ENCODE results near the gene CPNE4.

Gene CPNE4

GRCh38 chr3:132037581-132037980 is 2.8 kb upstream of the CPNE4 start:
- no peak overlapping the region for H3K27ac ChIP-seq
- CTCF ChIA-PET, result interaction anchor here (0.6 to 2.5 kb wide), 8 partner anchors 8 to 987 kb away, joined by 3 to 21 read pairs (median 5); no protein-coding TSS in a partner anchor
- no peak for TF ChIP-seq CTCF (conservative IDR thresholded peaks at IDR 0.05; ENCODE audit: low read depth)
- DNase-seq (ENCODE audit: low spot score), result no peak
- POLR2A ChIA-PET (ENCODE audit: low non-redundant PET), result no interaction called here

GRCh38 chr3:132037056-132037455 is 2.2 kb upstream of the CPNE4 start:
- DNase-seq (ENCODE audit: low spot score), result no peak
- TF ChIP-seq CTCF (conservative IDR thresholded peaks at IDR 0.05; ENCODE audit: low read depth), result no peak
- ChIA-PET CTCF (interaction anchor here (0.8 to 2.5 kb wide), 4 partner anchors 7 to 173 kb away, joined by 3 to 21 read pairs (median 12); no protein-coding TSS in a partner anchor), POLR2A (ENCODE audit: low non-redundant PET) (no interaction called here)
- H3K27ac ChIP-seq, result no peak overlapping the region

- ChIA-PET POLR2A (ENCODE audit: low non-redundant PET) (no interaction called here), CTCF (interaction anchor here (0.7 to 1.5 kb wide), 5 partner anchors 28 to 1011 kb away, joined by 3 to 5 read pairs (median 3); no protein-coding TSS in a partner anchor)
- DNase-seq (ENCODE audit: low spot score), result no peak
- no peak for TF ChIP-seq CTCF (conservative IDR thresholded peaks at IDR 0.05; ENCODE audit: low read depth)
- H3K27ac ChIP-seq, result no peak overlapping the region
Measured at GRCh38 chr3:132034097-132034485, 723 bp downstream of the CPNE4 start.

- DNase-seq (ENCODE audit: low spot score), result no peak
- no peak overlapping the region for H3K27ac ChIP-seq
- TF ChIP-seq CTCF (conservative IDR thresholded peaks at IDR 0.05; ENCODE audit: low read depth), result no peak
- CTCF ChIA-PET, result no interaction called here
- POLR2A ChIA-PET (ENCODE audit: low non-redundant PET), result no interaction called here
Measured at GRCh38 chr3:132033471-132033870, 1.3 kb downstream of the CPNE4 start.

GRCh38 chr3:132032959-132033358 is 1.9 kb downstream of the CPNE4 start:
- TF ChIP-seq CTCF (conservative IDR thresholded peaks at IDR 0.05; ENCODE audit: low read depth), result no peak
- no peak overlapping the region for H3K27ac ChIP-seq
- no peak for DNase-seq (ENCODE audit: low spot score)
- ChIA-PET CTCF (no interaction called here), POLR2A (ENCODE audit: low non-redundant PET) (no interaction called here)

- DNase-seq (ENCODE audit: low spot score), result peak; percentile 75
- TF ChIP-seq CTCF (conservative IDR thresholded peaks at IDR 0.05; ENCODE audit: low read depth), result peak; percentile 86
- H3K27ac ChIP-seq, result no peak overlapping the region
- POLR2A ChIA-PET (ENCODE audit: low non-redundant PET), result no interaction called here
- CTCF ChIA-PET, result interaction anchor here (0.6 to 1.4 kb wide), 9 partner anchors 9 to 996 kb away, joined by 3 to 9 read pairs (median 5); no protein-coding TSS in a partner anchor
Measured at GRCh38 chr3:132029182-132029902, 5.5 kb downstream of the CPNE4 start.

All from RWPE1 (cell line).